Measurements from ENCODE around the gene SLC30A1. TPM values are rescaled to one million over a fixed set of nuclear protein-coding genes. Genes with fewer than 3 reads are reported as not detected.

SLC30A1 gene
- total RNA-seq, 4 donors from 2014 or later, result 1.3 to 3.0 (median 2.1) TPM

DNA sequence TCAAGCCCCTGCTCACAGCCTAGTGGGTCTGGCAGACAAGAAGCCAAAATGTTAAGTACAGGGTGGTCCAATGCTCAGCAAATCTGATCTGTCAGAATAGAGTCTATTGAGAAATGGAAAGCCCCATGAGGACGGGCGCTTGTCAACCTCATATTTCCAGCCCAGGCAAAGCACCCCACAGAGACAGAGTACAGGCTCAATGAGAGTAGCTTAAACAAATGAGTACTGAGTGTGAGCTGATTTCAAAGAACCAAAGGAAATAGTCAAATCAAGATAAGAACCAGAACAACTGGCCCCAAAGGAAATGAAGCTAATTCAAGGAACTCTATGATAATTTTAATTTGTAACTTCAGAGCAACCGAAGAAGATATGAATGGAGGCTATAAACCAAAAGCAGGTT lies 44.6 kb upstream of the SLC30A1 start:
- no peak for DNase-seq
- intact Hi-C loops (cut with DNase I; ENCODE audit: low total_unique reads), result no loop called here
- Histone ChIP-seq H3K36me3 (no peaks in the 10 kb centered on the region), H3K4me3 (no peak overlapping the region), H3K4me1 (no peaks in the 10 kb centered on the region), H3K9me3 (no peaks in the 10 kb centered on the region), H3K27ac (no peak overlapping the region), H3K27me3 (no peaks in the 10 kb centered on the region)
- no peak for TF ChIP-seq POLR2A (IDR thresholded peaks at IDR 0.05)
- TF ChIP-seq, protein P1, sequence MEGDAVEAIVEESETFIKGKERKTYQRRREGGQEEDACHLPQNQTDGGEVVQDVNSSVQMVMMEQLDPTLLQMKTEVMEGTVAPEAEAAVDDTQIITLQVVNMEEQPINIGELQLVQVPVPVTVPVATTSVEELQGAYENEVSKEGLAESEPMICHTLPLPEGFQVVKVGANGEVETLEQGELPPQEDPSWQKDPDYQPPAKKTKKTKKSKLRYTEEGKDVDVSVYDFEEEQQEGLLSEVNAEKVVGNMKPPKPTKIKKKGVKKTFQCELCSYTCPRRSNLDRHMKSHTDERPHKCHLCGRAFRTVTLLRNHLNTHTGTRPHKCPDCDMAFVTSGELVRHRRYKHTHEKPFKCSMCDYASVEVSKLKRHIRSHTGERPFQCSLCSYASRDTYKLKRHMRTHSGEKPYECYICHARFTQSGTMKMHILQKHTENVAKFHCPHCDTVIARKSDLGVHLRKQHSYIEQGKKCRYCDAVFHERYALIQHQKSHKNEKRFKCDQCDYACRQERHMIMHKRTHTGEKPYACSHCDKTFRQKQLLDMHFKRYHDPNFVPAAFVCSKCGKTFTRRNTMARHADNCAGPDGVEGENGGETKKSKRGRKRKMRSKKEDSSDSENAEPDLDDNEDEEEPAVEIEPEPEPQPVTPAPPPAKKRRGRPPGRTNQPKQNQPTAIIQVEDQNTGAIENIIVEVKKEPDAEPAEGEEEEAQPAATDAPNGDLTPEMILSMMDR (IDR thresholded peaks at IDR 0.05 in 4 of 5, conservative IDR thresholded peaks at IDR 0.05 in 1 of 5), result no peak
- in situ Hi-C loops (cut with MboI; ENCODE audit: low sequenced_read_pairs in 4 of 4), result no loop called here
- no peak for ATAC-seq

GRCh38 chr1:211621447-211622198 lies 42.7 kb upstream of the SLC30A1 start:
- TF ChIP-seq, protein P1 (IDR thresholded peaks at IDR 0.05 in 4 of 5, conservative IDR thresholded peaks at IDR 0.05 in 1 of 5), result no peak
- intact Hi-C loops (cut with DNase I; ENCODE audit: low total_unique reads), result no loop called here
- H3K27me3 ChIP-seq, result no peaks in the 10 kb centered on the region
- no peaks in the 10 kb centered on the region for H3K36me3 ChIP-seq
- in situ Hi-C loops (cut with MboI; ENCODE audit: low sequenced_read_pairs in 4 of 4), result no loop called here
- DNase-seq (no peak), ATAC-seq (no peak)
- no peaks in the 10 kb centered on the region for H3K4me1 ChIP-seq
- H3K4me3 ChIP-seq, result no peak overlapping the region
- no peak overlapping the region for H3K27ac ChIP-seq
- no peaks in the 10 kb centered on the region for H3K9me3 ChIP-seq

GRCh38 chr1:211620097-211620496 lies 41.1 kb upstream of the SLC30A1 start:
- Histone ChIP-seq H3K4me1 (no peaks in the 10 kb centered on the region), H3K9me3 (no peaks in the 10 kb centered on the region), H3K27me3 (no peaks in the 10 kb centered on the region), H3K36me3 (no peaks in the 10 kb centered on the region), H3K4me3 (no peak overlapping the region), H3K27ac (no peak overlapping the region)
- ATAC-seq, result no peak
- TF ChIP-seq, protein P1 (IDR thresholded peaks at IDR 0.05 in 4 of 5, conservative IDR thresholded peaks at IDR 0.05 in 1 of 5), result no peak
- TF ChIP-seq POLR2A (IDR thresholded peaks at IDR 0.05), result no peak
- in situ Hi-C loops (cut with MboI; ENCODE audit: low sequenced_read_pairs in 4 of 4) (no loop called here), intact Hi-C loops (cut with DNase I; ENCODE audit: low total_unique reads) (no loop called here)
- no peak for DNase-seq

DNA sequence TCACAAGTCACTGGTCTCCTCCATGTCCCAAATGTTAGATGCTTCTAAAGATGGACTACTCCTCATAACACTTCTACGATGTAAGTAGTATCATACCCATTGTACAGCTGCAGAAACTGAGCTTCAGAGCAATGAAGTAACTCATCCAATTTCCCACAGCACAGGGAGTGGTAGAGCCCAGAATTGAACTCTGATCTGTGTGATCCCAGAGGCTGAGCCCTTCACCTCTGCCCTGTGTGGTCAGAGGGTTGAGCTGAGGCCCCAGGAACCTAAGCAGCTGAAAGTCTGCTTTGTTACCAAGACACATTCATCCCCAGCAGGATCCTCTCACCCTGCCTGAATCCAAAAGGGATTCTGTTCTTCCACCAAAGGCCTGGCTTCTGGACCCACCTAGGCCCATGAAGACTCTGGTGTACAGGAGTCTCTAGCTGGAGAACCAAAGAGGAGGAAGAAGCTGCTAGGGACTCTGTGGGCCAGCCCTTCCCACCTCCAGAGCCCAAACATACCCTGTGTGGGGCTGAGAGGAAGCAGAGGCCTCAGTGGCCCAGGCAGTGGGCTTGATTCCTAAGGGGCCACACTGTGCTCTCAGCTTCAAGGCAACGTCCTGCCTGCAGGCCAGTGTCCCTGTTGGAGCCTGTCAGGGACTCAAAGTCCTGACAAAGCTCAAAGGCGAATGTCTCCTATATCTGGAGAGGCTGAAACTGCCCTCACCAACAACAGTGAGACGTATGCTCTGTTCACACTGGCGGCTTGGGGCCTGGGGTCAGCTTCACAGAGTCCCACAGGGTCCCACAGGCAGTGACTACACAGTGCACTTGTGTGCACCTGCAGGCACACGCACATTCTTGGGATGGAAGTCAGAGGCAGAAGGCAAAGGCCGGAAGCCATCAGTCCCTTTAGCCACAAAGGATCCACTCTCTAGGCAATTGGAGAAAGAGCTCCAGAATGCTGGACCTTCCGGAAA lies 40.4 kb upstream of the SLC30A1 start:
- DNase-seq (no peak), ATAC-seq (no peak)
- H3K9me3 ChIP-seq, result no peaks in the 10 kb centered on the region
- H3K36me3 ChIP-seq, result no peaks in the 10 kb centered on the region
- H3K4me1 ChIP-seq, result no peaks in the 10 kb centered on the region
- in situ Hi-C loops (cut with MboI; ENCODE audit: low sequenced_read_pairs in 4 of 4), result no loop called here
- intact Hi-C loops (cut with DNase I; ENCODE audit: low total_unique reads), result no loop called here
- H3K4me3 ChIP-seq, result no peak overlapping the region
- H3K27ac ChIP-seq, result no peak overlapping the region
- no peaks in the 10 kb centered on the region for H3K27me3 ChIP-seq
- TF ChIP-seq POLR2A (IDR thresholded peaks at IDR 0.05), result no peak

DNA sequence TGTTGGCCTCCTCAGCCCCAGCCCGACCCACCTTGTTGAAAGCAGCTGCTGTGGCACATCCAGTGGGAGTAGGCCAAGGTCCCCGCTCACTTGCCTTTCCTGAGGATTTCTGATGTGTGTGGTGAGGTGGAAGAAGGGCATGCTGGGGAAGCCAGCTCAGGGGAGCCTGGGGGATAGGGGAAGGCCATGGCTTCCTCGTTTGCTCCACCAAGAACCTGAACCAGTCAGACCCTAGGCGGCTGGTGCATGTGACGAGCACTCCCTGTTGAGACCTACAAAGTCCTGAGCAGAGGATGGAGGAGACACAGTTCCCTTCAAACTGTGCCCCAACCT lies 38.0 kb upstream of the SLC30A1 start:
- no peak overlapping the region for H3K4me3 ChIP-seq
- no peaks in the 10 kb centered on the region for H3K36me3 ChIP-seq
- H3K4me1 ChIP-seq, result peaks cover 6 to 8% of the 10 kb centered on the region in 2 donors
- no peak overlapping the region for H3K27ac ChIP-seq
- intact Hi-C loops (cut with DNase I; ENCODE audit: low total_unique reads), result no loop called here
- TF ChIP-seq POLR2A (IDR thresholded peaks at IDR 0.05), result no peak
- TF ChIP-seq, protein P1 (IDR thresholded peaks at IDR 0.05 in 4 of 5, conservative IDR thresholded peaks at IDR 0.05 in 1 of 5), result no peak
- in situ Hi-C loops (cut with MboI; ENCODE audit: low sequenced_read_pairs in 4 of 4), result no loop called here
- H3K27me3 ChIP-seq, result no peaks in the 10 kb centered on the region
- H3K9me3 ChIP-seq, result no peaks in the 10 kb centered on the region
- DNase-seq (no peak), ATAC-seq (no peak)
